H54 (cell line): ENCODE measurements around the gene APELA.

Experiments
- DNase-seq: peaks from one replicate; pipeline ENCODE4 v3.0.0; 2011; ENCODE audit warnings: low spot score, mixed read lengths; ENCODE audit not compliant: insufficient read length
- FAIRE-seq: peaks from 3 replicates; lab custom pipeline; 2011; peaks lifted over from hg19 to GRCh38; lab: Jason Lieb, UNC
- POLR2A ChIP-seq: IDR thresholded peaks from 2 replicates; pipeline ENCODE4 v1.6.1; 2011; ENCODE audit warnings: low read depth, mild to moderate bottlenecking, low read length

The APELA gene

GRCh38 chr4:164876700-164877324, at the start of gene APELA:
Gene APELA (plus strand): TSS chr4:164877178. CDS start chr4:164877332, 154 bp downstream.
- no peak for DNase-seq
- FAIRE-seq: no peak
- TF ChIP-seq POLR2A: no peak

GRCh38 chr4:164828955-164829354, 48.0 kb upstream of the APELA start:
- FAIRE-seq (no peak), DNase-seq (no peak)
- TF ChIP-seq POLR2A: no peak

GRCh38 chr4:164846566-164846965, 30.4 kb upstream of the APELA start:
- DNase-seq (no peak), FAIRE-seq (no peak)
- no peak for TF ChIP-seq POLR2A

- TF ChIP-seq POLR2A: no peak
- DNase-seq: no peak
- FAIRE-seq: no peak
Measured at GRCh38 chr4:164847016-164847415, 30.0 kb upstream of the APELA start.

- no peak for FAIRE-seq
- DNase-seq: no peak
- no peak for TF ChIP-seq POLR2A
Measured at GRCh38 chr4:164847967-164848649, 28.9 kb upstream of the APELA start.

GRCh38 chr4:164856396-164856795, 20.6 kb upstream of the APELA start:
- FAIRE-seq (no peak), DNase-seq (no peak)
- no peak for TF ChIP-seq POLR2A

GRCh38 chr4:164866817-164867490, 10.0 kb upstream of the APELA start:
- DNase-seq: no peak
- no peak for TF ChIP-seq POLR2A
- no peak for FAIRE-seq

GRCh38 chr4:164871673-164872072, 5.3 kb upstream of the APELA start:
- FAIRE-seq (no peak), DNase-seq (no peak)
- TF ChIP-seq POLR2A: no peak

GRCh38 chr4:164872481-164872880, 4.5 kb upstream of the APELA start:
- TF ChIP-seq POLR2A: no peak
- FAIRE-seq (no peak), DNase-seq (no peak)

- no peak for DNase-seq
- no peak for FAIRE-seq
Measured at GRCh38 chr4:164874789-164875188, 2.2 kb upstream of the APELA start.

GRCh38 chr4:164880489-164881262, 3.7 kb downstream of the APELA start:
- no peak for TF ChIP-seq POLR2A
- FAIRE-seq: no peak
- no peak for DNase-seq

More at GRCh38 chr4:164874789-164875188, 2.2 kb upstream of the APELA start:
- no peak for TF ChIP-seq POLR2A

GRCh38 chr4:164888096-164888715, 11.2 kb downstream of the APELA start:
- no peak for TF ChIP-seq POLR2A
- DNase-seq: no peak
- FAIRE-seq: no peak

GRCh38 chr4:164890691-164891090, 13.7 kb downstream of the APELA start:
- FAIRE-seq: no peak
- TF ChIP-seq POLR2A: no peak
- DNase-seq: no peak
